Aorta (tissue), 5 donors: ENCODE data around the gene ZIC5. TPM values are rescaled to one million over a fixed set of nuclear protein-coding genes. Genes with fewer than 3 reads are reported as not detected.
A peak's percentile ranks its signal among the peaks of the same experiment; 100 is the strongest.
"Not testable (repeated sequence)": the region's sequence is repeated elsewhere in the genome, so short reads cannot be mapped to it uniquely, and the experiment has no call there.

Source experiments
- ATAC-seq: fragments of 200-7000 bp; cut with Tn5 transposase; one replicate; pipeline ENCODE4 v1.9.1; 2022; ENCODE audit warnings: moderate library complexity; ENCODE audit not compliant: low FRiP score
- DNase-seq, 2 donors: peaks; one replicate each; pipeline ENCODE4 v3.0.0-alpha.2; 2020
- H3K27ac ChIP-seq, 2 donors: one replicate each; pipeline ENCODE4 v1.5.1; 2013; ENCODE audit warnings: low read length in 2 of 2, mild to moderate bottlenecking in 2 of 2, moderate library complexity in 2 of 2, control low read depth in 1 of 2, inconsistent platforms in 1 of 2, low read depth in 1 of 2
- H3K27me3 ChIP-seq, 2 donors: one replicate each; pipeline ENCODE4 v1.6.1; 2013; ENCODE audit warnings: control low read depth in 1 of 2, low read length in 1 of 2, mild to moderate bottlenecking in 1 of 2, moderate library complexity in 1 of 2; ENCODE audit not compliant: insufficient read depth in 2 of 2, control insufficient read depth in 1 of 2
- H3K36me3 ChIP-seq, 2 donors: one replicate each; pipeline ENCODE4 v1.6.1; 2013; ENCODE audit warnings: control low read depth in 1 of 2, low read length in 1 of 2, mild to moderate bottlenecking in 1 of 2; ENCODE audit not compliant: insufficient read depth in 2 of 2, control insufficient read depth in 1 of 2
- H3K4me1 ChIP-seq, 2 donors: one replicate each; pipeline ENCODE4 v1.6.1; 2013; ENCODE audit warnings: low read length in 2 of 2, control low read depth in 1 of 2, mild to moderate bottlenecking in 1 of 2, moderate library complexity in 1 of 2; ENCODE audit not compliant: insufficient read depth in 2 of 2, control insufficient read depth in 1 of 2
- H3K4me3 ChIP-seq, 2 donors: one replicate each; pipeline ENCODE4 v1.5.1; 2013; ENCODE audit warnings: low read length in 2 of 2, control low read depth in 1 of 2, mild to moderate bottlenecking in 1 of 2
- H3K9me3 ChIP-seq: one replicate; pipeline ENCODE4 v1.6.1; 2013; ENCODE audit warnings: mild to moderate bottlenecking, low read length; ENCODE audit not compliant: control insufficient read depth
- WGBS, 2 donors: extraction: QIAGEN DNeasy Blood & Tissue Kit; methylation state at CpG; one replicate each; pipeline ENCODE4 v1.1.7; 2013; 5-methylcytosine and 5-hydroxymethylcytosine counted together
- intact Hi-C, 2 donors: fragments of 100-400 bp; cut with DNase I; formaldehyde crosslinking; loops; one replicate each; pipeline versions ENCODE4 v1.14.2 to v1.15.0; 2022
- polyA plus RNA-seq, 2 donors: library from polyadenylated mRNA; stranded (reverse); fragments of 200-250 nt; gene quantifications; one replicate each; pipeline ENCODE4 v1.2.3, GENCODE V29; 2013
- total RNA-seq, 2 donors: library from RNA; stranded (reverse); fragmentation: NEBNext Ultra II Directional; extraction: Animal tissue kit (Norgen Biotek cat#: 25700); gene quantifications; one replicate each; pipeline ENCODE4 v1.2.1, GENCODE V29; 2021
- donor health status: healthy with polysubstance abuse.
- donor health status: Bipolar disorder and iron deficiency.
- donor health status: DM: no; HTN: no; CAD: no.
- donor health status: DM: no; HTN: no; CAD: no.
- donor health status: DM: yes; HTN: yes; CAD: no.

The ZIC5 gene
- total and polyA plus RNA-seq, 4 donors = 0.13 TPM; not detected in 3

DNA sequence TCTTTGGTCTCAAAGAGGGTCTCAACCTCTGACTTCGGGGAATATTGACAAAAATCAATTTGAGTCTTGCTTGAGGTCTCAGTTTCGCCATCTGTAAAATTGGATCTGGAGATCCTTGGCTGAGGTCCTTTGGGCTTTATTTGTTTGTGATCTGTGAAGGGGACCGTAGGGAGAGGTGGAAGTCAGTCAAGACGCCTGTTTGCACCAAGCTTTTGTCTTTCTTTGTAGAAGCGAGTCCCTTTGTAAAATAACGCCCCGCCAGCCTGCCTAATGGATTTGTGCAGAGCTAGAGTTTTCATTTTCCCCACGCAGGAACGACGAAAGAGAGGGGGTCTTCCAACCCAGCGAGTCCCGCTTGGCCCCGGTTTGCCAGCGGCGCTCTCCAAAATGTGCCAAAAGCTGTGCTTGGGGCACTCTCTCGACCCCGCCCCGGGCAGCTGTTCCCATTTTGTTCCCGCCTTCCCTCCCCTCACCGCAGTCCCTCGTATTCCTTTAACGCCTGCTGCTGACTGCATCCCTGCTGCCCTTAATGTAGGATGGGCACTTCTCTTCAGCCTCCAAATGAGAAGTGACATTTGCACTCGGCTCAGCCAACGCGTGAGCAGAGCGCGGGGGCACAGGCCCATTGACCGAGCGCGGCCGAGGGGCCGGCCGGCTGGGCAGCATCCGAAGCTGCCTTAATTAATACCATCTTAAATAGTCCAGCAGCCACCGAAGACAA is 13.0 kb downstream of the ZIC5 start:
- Histone ChIP-seq H3K36me3 (no peaks in the 10 kb centered on the region), H3K4me3 (no peak overlapping the region), H3K4me1 (no peaks in the 10 kb centered on the region), H3K27me3 (no peaks in the 10 kb centered on the region), H3K27ac (no peak overlapping the region), H3K9me3 (no peaks in the 10 kb centered on the region)
- WGBS, 2 donors = 13 to 14% methylated on average over 35 of the region's 35 CpGs
- intact Hi-C loops = no loop called here
- ATAC-seq (no peak), DNase-seq (no peak)

- WGBS, 2 donors = 2 to 3% methylated on average over 61 to 68 of the region's 68 CpGs
- intact Hi-C loops = no loop called here
- Histone ChIP-seq H3K27ac (no peak overlapping the region), H3K9me3 (no peaks in the 10 kb centered on the region), H3K4me1 (no peaks in the 10 kb centered on the region), H3K27me3 (no peaks in the 10 kb centered on the region), H3K4me3 (no peak overlapping the region), H3K36me3 (no peaks in the 10 kb centered on the region)
- no peak for DNase-seq
- ATAC-seq = no peak
Observed at GRCh38 chr13:99956473-99957349, 14.9 kb downstream of the ZIC5 start.

DNA sequence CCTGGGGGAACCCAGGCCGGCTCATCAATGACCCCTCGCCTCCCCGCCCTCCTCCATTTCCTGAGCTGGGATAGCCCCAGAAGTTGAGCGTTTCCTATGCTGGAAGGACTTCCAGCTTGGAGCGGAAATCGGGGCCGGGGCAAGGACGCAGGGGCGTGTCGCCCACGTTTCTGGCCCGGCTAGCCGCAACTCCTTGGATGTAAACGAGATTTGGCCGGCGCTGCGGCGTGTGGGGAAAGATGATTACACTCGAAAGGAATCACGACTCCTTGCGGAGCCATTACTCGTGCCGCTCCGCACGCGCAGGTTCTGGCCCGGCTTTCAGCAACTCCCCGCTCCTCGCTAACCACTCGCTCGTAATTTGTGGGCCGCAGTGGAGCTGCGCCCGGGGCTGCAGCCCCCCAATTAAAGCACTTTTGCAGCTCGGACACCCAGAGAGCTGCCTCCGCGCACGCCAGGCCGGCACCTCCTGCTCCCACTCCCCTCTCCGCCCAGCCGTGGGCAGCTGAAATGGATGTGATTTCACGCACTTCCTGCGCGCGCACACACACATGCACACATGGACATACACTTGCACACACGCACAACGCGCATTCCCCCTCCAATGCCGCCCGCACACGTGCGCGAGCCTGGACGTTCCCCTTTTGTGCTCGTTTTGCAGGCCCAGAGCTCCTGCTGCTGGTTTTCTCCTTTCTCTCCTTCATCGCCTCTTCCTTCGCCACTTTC is 15.7 kb downstream of the ZIC5 start:
- no peaks in the 10 kb centered on the region for H3K36me3 ChIP-seq
- no peaks in the 10 kb centered on the region for H3K4me1 ChIP-seq
- H3K9me3 ChIP-seq = no peaks in the 10 kb centered on the region
- 2 to 3% methylated on average over 57 of the region's 57 CpGs for WGBS, 2 donors
- no peak for ATAC-seq
- peak in 1 of 2 donors; percentile 81 for DNase-seq
- H3K27me3 ChIP-seq = no peaks in the 10 kb centered on the region
- no peak overlapping the region for H3K4me3 ChIP-seq
- no peak overlapping the region for H3K27ac ChIP-seq
- intact Hi-C loops = no loop called here

DNA sequence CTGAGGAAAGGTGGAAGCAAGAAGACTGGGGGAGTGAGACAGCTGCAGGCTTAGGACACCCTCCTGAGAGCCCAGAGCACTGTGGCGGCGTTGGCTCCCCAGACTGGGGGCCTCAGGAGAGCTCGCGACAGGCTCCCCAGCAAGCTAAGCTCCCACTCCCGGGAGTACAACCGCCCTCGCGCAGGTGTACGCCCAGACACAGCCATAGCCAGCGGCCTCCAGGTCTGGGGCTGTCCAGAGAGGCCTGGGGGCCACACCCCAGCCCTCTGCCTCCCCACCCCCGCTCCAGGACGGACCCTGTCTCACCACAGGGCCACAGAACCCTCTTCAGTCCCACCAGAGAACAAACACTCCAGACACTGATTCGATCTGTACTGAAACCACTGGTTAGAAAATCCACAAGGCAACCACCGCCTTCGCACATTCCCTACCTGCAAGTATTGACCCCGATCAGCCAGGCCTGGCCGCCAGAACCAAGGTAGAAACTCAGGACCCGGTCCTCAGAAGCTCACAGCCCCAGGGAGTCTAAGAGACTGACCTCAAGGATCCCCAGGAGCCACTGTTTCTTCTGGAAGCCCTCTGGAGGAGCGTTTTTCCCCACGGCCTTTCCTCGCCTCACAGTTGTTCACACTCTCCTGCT is 16.3 kb downstream of the ZIC5 start:
- Histone ChIP-seq H3K4me1 (no peaks in the 10 kb centered on the region), H3K36me3 (no peaks in the 10 kb centered on the region), H3K9me3 (no peaks in the 10 kb centered on the region), H3K4me3 (no peak overlapping the region), H3K27me3 (no peaks in the 10 kb centered on the region), H3K27ac (no peak overlapping the region)
- no peak for ATAC-seq
- 46 to 50% methylated on average over 21 of the region's 21 CpGs for WGBS, 2 donors
- DNase-seq = no peak
- intact Hi-C loops = no loop called here

- H3K4me3 ChIP-seq = no peak overlapping the region
- intact Hi-C loops = no loop called here
- no peaks in the 10 kb centered on the region for H3K36me3 ChIP-seq
- no peaks in the 10 kb centered on the region for H3K9me3 ChIP-seq
- no peaks in the 10 kb centered on the region for H3K4me1 ChIP-seq
- no peaks in the 10 kb centered on the region for H3K27me3 ChIP-seq
- 56 to 57% methylated on average over 14 of the region's 14 CpGs for WGBS, 2 donors
- ATAC-seq (no peak), DNase-seq (no peak)
- H3K27ac ChIP-seq = no peak overlapping the region
Observed at GRCh38 chr13:99953138-99953755, 18.3 kb downstream of the ZIC5 start.

- intact Hi-C loops, H3K4me3 ChIP-seq, H3K27ac ChIP-seq, H3K9me3 ChIP-seq, DNase-seq, H3K36me3 ChIP-seq, H3K4me1 ChIP-seq, ATAC-seq, H3K27me3 ChIP-seq: not testable (repeated sequence)
- 96 to 97% methylated on average over 1 of the region's 1 CpG for WGBS, 2 donors
Observed at GRCh38 chr13:99951666-99952065, 19.9 kb downstream of the ZIC5 start.

DNA sequence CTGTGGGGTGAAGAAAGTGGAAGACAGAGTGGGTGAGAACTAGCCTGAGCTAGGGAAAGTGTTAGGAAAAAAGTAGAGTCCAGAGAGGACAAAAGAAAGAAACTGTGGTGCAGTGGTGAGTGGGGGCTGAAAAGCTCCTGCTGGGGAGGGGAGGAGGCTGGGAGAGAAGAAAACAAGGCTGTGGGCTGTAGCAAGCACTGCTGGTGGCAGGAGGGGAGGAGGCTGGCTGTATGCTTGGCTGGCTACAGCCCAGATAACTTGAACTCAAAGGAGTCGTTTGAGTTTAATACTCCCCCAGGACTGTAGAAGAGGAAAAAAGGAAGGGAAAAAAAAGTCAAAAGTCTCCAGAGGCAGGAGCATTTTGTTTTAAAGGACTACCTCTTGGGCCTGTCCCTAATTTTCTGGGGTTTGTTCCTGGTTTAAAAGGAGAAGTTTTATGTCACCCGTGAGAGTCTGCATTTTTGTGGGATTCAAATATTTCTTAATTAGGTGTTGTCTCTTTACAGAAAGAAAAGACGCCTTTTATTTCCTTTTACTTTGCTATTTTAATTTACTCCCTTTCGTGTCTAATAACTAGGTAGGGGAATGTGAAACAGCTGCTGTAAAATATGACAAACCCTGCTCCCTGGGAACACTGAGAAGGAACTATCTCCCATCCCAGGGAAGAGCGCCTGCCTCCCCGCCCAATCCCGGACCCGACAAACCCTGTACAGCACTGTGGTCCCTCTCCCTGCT is 21.7 kb downstream of the ZIC5 start:
- H3K9me3 ChIP-seq = no peaks in the 10 kb centered on the region
- no peak overlapping the region for H3K27ac ChIP-seq
- intact Hi-C loops = no loop called here
- H3K27me3 ChIP-seq = no peaks in the 10 kb centered on the region
- DNase-seq (no peak), ATAC-seq (no peak)
- 56 to 58% methylated on average over 8 of the region's 8 CpGs for WGBS, 2 donors
- no peaks in the 10 kb centered on the region for H3K4me1 ChIP-seq
- H3K36me3 ChIP-seq = no peaks in the 10 kb centered on the region
- H3K4me3 ChIP-seq = no peak overlapping the region
